Bronchial epithelial cell (primary cell): ENCODE measurements around the gene CCL11. TPM values are rescaled to one million over a fixed set of nuclear protein-coding genes. Genes with fewer than 3 reads are reported as not detected.

Experiments
- DNase-seq: peaks from one replicate; pipeline ENCODE4 v3.0.0-alpha.2; 2010; ENCODE audit warnings: low read depth
- FAIRE-seq: peaks from 2 replicates; lab custom pipeline; 2011; peaks lifted over from hg19 to GRCh38; lab: Jason Lieb, UNC
- H3K27me3 ChIP-seq: 2 replicates; pipeline ENCODE4 v1.5.1; 2011; ENCODE audit warnings: low read length; ENCODE audit not compliant: control insufficient read depth, insufficient read depth
- H3K36me3 ChIP-seq: 2 replicates; pipeline ENCODE4 v1.5.1; 2011; ENCODE audit warnings: low read length; ENCODE audit not compliant: control insufficient read depth, insufficient read depth
- H3K4me3 ChIP-seq: 2 replicates; pipeline ENCODE4 v1.5.1; 2011; ENCODE audit warnings: mild to moderate bottlenecking, low read depth, low read length, control low read depth
- CTCF ChIP-seq: IDR thresholded peaks from 2 replicates; pipeline ENCODE4 v1.5.1; 2011; ENCODE audit warnings: mild to moderate bottlenecking, moderate library complexity, low read length, control low read depth, inconsistent platforms; ENCODE audit not compliant: insufficient read depth, severe bottlenecking
- total RNA-seq: library from RNA; depleted of rRNA; stranded (reverse); fragments of >200 nt; gene quantifications from 2 replicates; pipeline ENCODE4 v1.2.1, GENCODE V29; 2014

CCL11 gene
- total RNA-seq, 1 donor from 2014 or later: not detected

- TF ChIP-seq CTCF: no peak
- no peak for FAIRE-seq
- peak; percentile 5 for DNase-seq
- no peaks in the 10 kb centered on the region for H3K36me3 ChIP-seq
- H3K4me3 ChIP-seq: no peak overlapping the region
- H3K27me3 ChIP-seq: no peaks in the 10 kb centered on the region
Observed at GRCh38 chr17:34243364-34244320, 41.9 kb upstream of the CCL11 start.

DNA sequence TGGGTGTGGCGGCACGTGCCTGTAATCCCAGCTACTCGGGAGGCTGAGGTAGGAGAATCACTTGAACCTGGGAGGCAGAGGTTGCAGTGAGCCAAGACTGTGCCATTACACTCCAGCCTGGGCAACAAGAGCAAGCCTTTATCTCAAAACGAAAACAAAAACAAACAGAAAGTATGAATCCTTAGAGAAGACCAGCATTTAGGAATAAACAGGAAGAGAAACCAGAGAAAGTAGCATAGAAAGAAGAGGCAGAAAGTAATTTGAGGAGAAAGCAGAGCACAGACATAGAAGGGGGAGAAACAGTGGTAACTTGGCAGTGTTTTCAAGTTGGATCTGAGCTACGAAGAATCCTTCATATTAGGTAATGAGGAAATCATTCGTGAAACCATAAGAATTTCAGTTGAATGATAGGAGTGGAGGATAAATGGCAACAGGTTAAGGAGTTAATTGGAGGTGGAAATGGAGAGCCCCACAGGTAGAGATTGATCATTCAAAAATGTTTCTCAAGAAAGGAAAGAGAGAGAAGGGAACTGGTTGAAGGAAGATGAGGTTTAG lies 40.1 kb upstream of the CCL11 start:
- DNase-seq (no peak), FAIRE-seq (no peak)
- H3K36me3 ChIP-seq: no peaks in the 10 kb centered on the region
- no peak for TF ChIP-seq CTCF
- no peaks in the 10 kb centered on the region for H3K27me3 ChIP-seq
- no peak overlapping the region for H3K4me3 ChIP-seq

GRCh38 chr17:34246446-34246845 lies 39.1 kb upstream of the CCL11 start:
- no peaks in the 10 kb centered on the region for H3K27me3 ChIP-seq
- no peak overlapping the region for H3K4me3 ChIP-seq
- DNase-seq (no peak), FAIRE-seq (no peak)
- H3K36me3 ChIP-seq: no peaks in the 10 kb centered on the region
- TF ChIP-seq CTCF: no peak

DNA sequence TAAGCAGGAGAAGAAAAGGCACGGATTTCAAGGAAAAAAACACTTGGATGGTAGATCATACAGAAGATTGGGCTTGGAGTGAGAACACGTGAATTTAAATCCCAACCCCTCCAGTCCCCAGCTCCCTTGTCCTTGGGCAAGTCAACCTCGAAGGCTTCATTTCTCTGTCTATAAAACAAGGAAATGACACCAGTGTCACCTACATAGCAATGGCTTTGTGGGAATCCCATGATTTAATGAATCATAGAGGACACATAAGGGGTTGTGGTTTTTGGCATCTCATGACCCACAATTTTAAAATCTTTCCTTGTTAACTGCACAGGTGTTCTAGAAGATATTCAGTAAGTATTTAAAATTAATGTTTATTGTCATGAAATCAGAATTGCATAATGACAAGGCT lies 38.7 kb upstream of the CCL11 start:
- no peak for FAIRE-seq
- no peak for DNase-seq
- Histone ChIP-seq H3K36me3 (no peaks in the 10 kb centered on the region), H3K4me3 (no peak overlapping the region), H3K27me3 (no peaks in the 10 kb centered on the region)
- no peak for TF ChIP-seq CTCF

GRCh38 chr17:34248511-34249024 lies 37.0 kb upstream of the CCL11 start:
- peak; percentile 52 for DNase-seq
- no peak for TF ChIP-seq CTCF
- no peak overlapping the region for H3K4me3 ChIP-seq
- no peaks in the 10 kb centered on the region for H3K36me3 ChIP-seq
- no peaks in the 10 kb centered on the region for H3K27me3 ChIP-seq
- FAIRE-seq: no peak
